ENCODE measurements around the gene PCDHGA6.

The PCDHGA6 gene

GRCh38 chr5:141355641-141356040 lies 18.1 kb upstream of the PCDHGA6 start:
- TF ChIP-seq GATA3 (IDR thresholded peaks at IDR 0.05; ENCODE audit: low read depth, low read length) (no peak), GATA2 (IDR thresholded peaks at IDR 0.05; ENCODE audit: low read depth, low read length) (no peak)

- TF ChIP-seq GATA2 (IDR thresholded peaks at IDR 0.05; ENCODE audit: low read depth, low read length) (no peak), GATA3 (IDR thresholded peaks at IDR 0.05; ENCODE audit: low read depth, low read length) (no peak)
These were observed 17.6 kb upstream of the PCDHGA6 start for GRCh38 chr5:141356133-141356532.

GRCh38 chr5:141356950-141357349 lies 16.7 kb upstream of the PCDHGA6 start:
- no peak for TF ChIP-seq GATA2 (IDR thresholded peaks at IDR 0.05; ENCODE audit: low read depth, low read length)
- TF ChIP-seq GATA3 (IDR thresholded peaks at IDR 0.05; ENCODE audit: low read depth, low read length): no peak

GRCh38 chr5:141359790-141360426 lies 13.8 kb upstream of the PCDHGA6 start, which contains the start of gene PCDHGB2:
PCDHGB2 (plus strand) TSS chr5:141359994; CDS start chr5:141360136, 142 bp downstream.
- TF ChIP-seq GATA2 (IDR thresholded peaks at IDR 0.05; ENCODE audit: low read depth, low read length): no peak
- no peak for TF ChIP-seq GATA3 (IDR thresholded peaks at IDR 0.05; ENCODE audit: low read depth, low read length)

- TF ChIP-seq GATA2 (IDR thresholded peaks at IDR 0.05; ENCODE audit: low read depth, low read length) (no peak), GATA3 (IDR thresholded peaks at IDR 0.05; ENCODE audit: low read depth, low read length) (no peak)
These were observed 13.0 kb upstream of the PCDHGA6 start for GRCh38 chr5:141360685-141361084.

- no peak for TF ChIP-seq GATA3 (IDR thresholded peaks at IDR 0.05; ENCODE audit: low read depth, low read length)
- no peak for TF ChIP-seq GATA2 (IDR thresholded peaks at IDR 0.05; ENCODE audit: low read depth, low read length)
These were observed 11.0 kb upstream of the PCDHGA6 start for GRCh38 chr5:141362719-141363118.

GRCh38 chr5:141363952-141364660 lies 9.6 kb upstream of the PCDHGA6 start, which contains the start of gene PCDHGA5:
PCDHGA5 (plus strand) TSS chr5:141364162; CDS start chr5:141364331, 169 bp downstream.
- no peak for TF ChIP-seq GATA3 (IDR thresholded peaks at IDR 0.05; ENCODE audit: low read depth, low read length)
- TF ChIP-seq GATA2 (IDR thresholded peaks at IDR 0.05; ENCODE audit: low read depth, low read length): no peak

- TF ChIP-seq GATA2 (IDR thresholded peaks at IDR 0.05; ENCODE audit: low read depth, low read length) (no peak), GATA3 (IDR thresholded peaks at IDR 0.05; ENCODE audit: low read depth, low read length) (no peak)
These were observed 7.4 kb upstream of the PCDHGA6 start for GRCh38 chr5:141366016-141366896.

- TF ChIP-seq GATA3 (IDR thresholded peaks at IDR 0.05; ENCODE audit: low read depth, low read length) (no peak), GATA2 (IDR thresholded peaks at IDR 0.05; ENCODE audit: low read depth, low read length) (no peak)
These were observed 3.5 kb upstream of the PCDHGA6 start, which contains the start of gene PCDHGB3 for GRCh38 chr5:141369994-141370848. PCDHGB3 (plus strand) TSS chr5:141370242; CDS start chr5:141370395, 153 bp downstream.

- TF ChIP-seq GATA3 (IDR thresholded peaks at IDR 0.05; ENCODE audit: low read depth, low read length) (no peak), GATA2 (IDR thresholded peaks at IDR 0.05; ENCODE audit: low read depth, low read length) (no peak)
These were observed 1.9 kb upstream of the PCDHGA6 start for GRCh38 chr5:141371572-141372475.

GRCh38 chr5:141374627-141375026 lies 936 bp downstream of the PCDHGA6 start:
- TF ChIP-seq GATA2 (IDR thresholded peaks at IDR 0.05; ENCODE audit: low read depth, low read length) (no peak), GATA3 (IDR thresholded peaks at IDR 0.05; ENCODE audit: low read depth, low read length) (no peak)
